HFFc6 (cell line): ENCODE data around the gene AGPAT2. TPM values are rescaled to one million over a fixed set of nuclear protein-coding genes. Genes with fewer than 3 reads are reported as not detected.

ENCODE experiments used
- DNase-seq: peaks from one replicate; pipeline ENCODE4 v3.0.0-alpha.2; 2018
- H3K27ac Mint-ChIP-seq: 2 replicates; pipeline ENCODE4 v1.8.0; 2020; ENCODE audit warnings: mild to moderate bottlenecking, mixed read lengths
- H3K27me3 Mint-ChIP-seq: 2 replicates; pipeline ENCODE4 v1.8.0; 2021; ENCODE audit warnings: mild to moderate bottlenecking, moderate library complexity, mixed read lengths; ENCODE audit not compliant: insufficient read depth
- H3K36me3 Mint-ChIP-seq: 2 replicates; pipeline ENCODE4 v1.8.0; 2021; ENCODE audit warnings: low read depth, mixed read lengths
- H3K4me1 Mint-ChIP-seq: 2 replicates; pipeline ENCODE4 v1.8.0; 2020; ENCODE audit warnings: low read depth, mixed read lengths
- H3K4me3 Mint-ChIP-seq: 2 replicates; pipeline ENCODE4 v1.8.0; 2020; ENCODE audit warnings: mild to moderate bottlenecking, moderate library complexity, mixed read lengths
- H3K9me3 Mint-ChIP-seq: 2 replicates; pipeline ENCODE4 v1.8.0; 2020; ENCODE audit warnings: mild to moderate bottlenecking, mixed read lengths
- total RNA-seq, 6 experiments: library from RNA; stranded (reverse); fragmentation: NEBNext Ultra II Directional; extraction: Animal tissue kit (Norgen Biotek cat#: 25700); gene quantifications; 2 replicates in 1 of 6; 3 replicates in 5 of 6; pipeline ENCODE4 v1.2.3, GENCODE V29; 2021
- TF ChIP-seq, protein P1 (sequence below): fragments of 200-600 bp; sonication (generic); IDR thresholded peaks from 2 replicates; pipeline ENCODE4 v1.5.0; 2021; ENCODE audit warnings: antibody characterized with exemption, mild to moderate bottlenecking

Gene AGPAT2
- total RNA-seq, 6 experiments from 2014 or later, result 48.7 to 58.4 (median 54.8) TPM

GRCh38 chr9:136684339-136684738 is 2.9 kb downstream of the AGPAT2 start:
- H3K4me1 Mint-ChIP-seq, result peaks cover 6% of the 10 kb centered on the region; the same call in 1 of the 2 replicates
- no peak overlapping the region for H3K27ac Mint-ChIP-seq
- H3K4me3 Mint-ChIP-seq, result no peak overlapping the region
- H3K27me3 Mint-ChIP-seq, result no peaks in the 10 kb centered on the region; the same call in 1 of the 2 replicates
- DNase-seq, result no peak
- TF ChIP-seq, protein P1, sequence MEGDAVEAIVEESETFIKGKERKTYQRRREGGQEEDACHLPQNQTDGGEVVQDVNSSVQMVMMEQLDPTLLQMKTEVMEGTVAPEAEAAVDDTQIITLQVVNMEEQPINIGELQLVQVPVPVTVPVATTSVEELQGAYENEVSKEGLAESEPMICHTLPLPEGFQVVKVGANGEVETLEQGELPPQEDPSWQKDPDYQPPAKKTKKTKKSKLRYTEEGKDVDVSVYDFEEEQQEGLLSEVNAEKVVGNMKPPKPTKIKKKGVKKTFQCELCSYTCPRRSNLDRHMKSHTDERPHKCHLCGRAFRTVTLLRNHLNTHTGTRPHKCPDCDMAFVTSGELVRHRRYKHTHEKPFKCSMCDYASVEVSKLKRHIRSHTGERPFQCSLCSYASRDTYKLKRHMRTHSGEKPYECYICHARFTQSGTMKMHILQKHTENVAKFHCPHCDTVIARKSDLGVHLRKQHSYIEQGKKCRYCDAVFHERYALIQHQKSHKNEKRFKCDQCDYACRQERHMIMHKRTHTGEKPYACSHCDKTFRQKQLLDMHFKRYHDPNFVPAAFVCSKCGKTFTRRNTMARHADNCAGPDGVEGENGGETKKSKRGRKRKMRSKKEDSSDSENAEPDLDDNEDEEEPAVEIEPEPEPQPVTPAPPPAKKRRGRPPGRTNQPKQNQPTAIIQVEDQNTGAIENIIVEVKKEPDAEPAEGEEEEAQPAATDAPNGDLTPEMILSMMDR, result no peak
- H3K9me3 Mint-ChIP-seq, result no peaks in the 10 kb centered on the region
- no peaks in the 10 kb centered on the region for H3K36me3 Mint-ChIP-seq

GRCh38 chr9:136683755-136684154 is 3.5 kb downstream of the AGPAT2 start:
- no peaks in the 10 kb centered on the region; the same call in 1 of the 2 replicates for H3K27me3 Mint-ChIP-seq
- no peaks in the 10 kb centered on the region for H3K9me3 Mint-ChIP-seq
- no peaks in the 10 kb centered on the region for H3K36me3 Mint-ChIP-seq
- no peak for DNase-seq
- H3K27ac Mint-ChIP-seq, result no peak overlapping the region
- no peak overlapping the region for H3K4me3 Mint-ChIP-seq
- H3K4me1 Mint-ChIP-seq, result peaks cover 6% of the 10 kb centered on the region; the same call in 1 of the 2 replicates
- TF ChIP-seq, protein P1, result no peak

- Mint-ChIP-seq H3K9me3 (no peaks in the 10 kb centered on the region), H3K27ac (no peak overlapping the region), H3K4me1 (peaks cover 6% of the 10 kb centered on the region; the same call in 1 of the 2 replicates), H3K27me3 (no peaks in the 10 kb centered on the region; the same call in 1 of the 2 replicates), H3K4me3 (no peak overlapping the region), H3K36me3 (no peaks in the 10 kb centered on the region)
- no peak for DNase-seq
- TF ChIP-seq, protein P1, result no peak
Measured at GRCh38 chr9:136683173-136683745, 4.0 kb downstream of the AGPAT2 start.

GRCh38 chr9:136682710-136683109 is 4.5 kb downstream of the AGPAT2 start:
- Mint-ChIP-seq H3K27ac (no peak overlapping the region), H3K4me3 (no peak overlapping the region), H3K36me3 (no peaks in the 10 kb centered on the region), H3K9me3 (no peaks in the 10 kb centered on the region), H3K27me3 (no peaks in the 10 kb centered on the region; the same call in 1 of the 2 replicates), H3K4me1 (peaks cover 6% of the 10 kb centered on the region; the same call in 1 of the 2 replicates)
- TF ChIP-seq, protein P1, result no peak
- no peak for DNase-seq

DNA sequence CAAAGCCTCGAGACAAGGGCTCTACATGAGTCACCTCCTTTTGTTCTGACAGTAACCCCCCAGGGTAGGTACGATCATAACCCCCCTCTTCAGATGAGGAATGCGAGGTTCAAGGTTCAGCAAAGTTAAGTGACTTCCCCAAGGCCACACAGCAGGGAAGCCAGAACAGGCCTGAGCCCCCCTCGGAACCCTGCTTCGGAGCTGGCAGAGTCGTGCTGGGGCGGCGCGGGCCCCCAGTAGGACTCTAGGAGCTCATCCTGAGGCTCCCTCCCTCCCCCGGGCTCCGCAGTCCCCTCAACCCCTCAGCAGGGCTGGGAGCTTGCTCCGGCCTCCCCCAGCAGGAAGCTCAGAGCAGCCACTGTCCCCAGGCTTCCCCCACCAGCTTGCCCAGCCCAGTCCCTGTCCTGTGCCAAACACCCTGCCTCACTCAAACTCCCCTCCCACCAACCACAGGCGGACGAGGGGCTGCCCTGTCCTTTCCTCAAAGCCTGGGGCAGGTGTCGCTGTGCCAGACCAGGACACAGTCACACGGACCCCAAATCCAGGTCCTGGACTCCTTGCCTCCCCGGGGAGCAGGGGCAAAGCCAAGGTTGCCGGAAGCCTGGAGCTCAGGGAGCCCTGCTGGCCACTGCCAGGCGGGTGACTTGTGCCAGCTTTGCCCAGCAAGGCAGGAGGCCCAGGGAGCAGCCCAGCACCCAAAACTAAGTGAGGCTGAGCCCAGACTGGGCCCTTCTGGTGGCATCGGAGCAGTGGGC is 5.1 kb downstream of the AGPAT2 start:
- Mint-ChIP-seq H3K27me3 (no peaks in the 10 kb centered on the region; the same call in 1 of the 2 replicates), H3K9me3 (no peaks in the 10 kb centered on the region), H3K4me3 (no peak overlapping the region), H3K36me3 (no peaks in the 10 kb centered on the region), H3K27ac (no peak overlapping the region), H3K4me1 (peaks cover 6% of the 10 kb centered on the region; the same call in 1 of the 2 replicates)
- TF ChIP-seq, protein P1, result no peak
- no peak for DNase-seq
